Measurements from ENCODE around the gene CSDE1. TPM values are rescaled to one million over a fixed set of nuclear protein-coding genes. Genes with fewer than 3 reads are reported as not detected.

The CSDE1 gene
- total RNA-seq, 1 donor from 2014 or later = 606 TPM

DNA sequence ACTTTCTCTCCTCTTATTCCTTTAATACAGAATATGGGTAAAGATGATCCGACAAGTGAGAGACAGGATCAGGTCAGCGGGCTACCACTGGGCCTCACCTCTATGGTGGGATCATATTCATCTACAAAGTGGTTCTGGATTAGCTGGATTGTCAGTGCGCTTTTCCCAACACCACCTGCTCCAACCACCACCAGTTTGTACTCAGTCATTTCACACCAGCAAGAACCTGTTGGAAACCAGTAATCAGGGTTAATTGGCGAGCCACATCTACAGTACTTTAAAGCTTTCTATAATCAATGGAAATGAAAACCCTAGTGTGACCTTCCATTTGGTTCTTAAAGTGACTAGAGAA lies 41.9 kb downstream of the CSDE1 start:
- Mint-ChIP-seq H3K4me1 (ENCODE audit: low read depth) (peaks cover 6% of the 10 kb centered on the region), H3K4me3 (ENCODE audit: low read depth) (peak overlapping the region; percentile 99), H3K27ac (peak overlapping the region; percentile 99), H3K36me3 (ENCODE audit: insufficient read depth) (peaks cover 16% of the 10 kb centered on the region), H3K9me3 (ENCODE audit: low read depth) (no peaks in the 10 kb centered on the region), H3K27me3 (no peaks in the 10 kb centered on the region)
- DNase-seq (ENCODE audit: low spot score, unreplicated experiment) = no peak
- TF ChIP-seq, protein P1, sequence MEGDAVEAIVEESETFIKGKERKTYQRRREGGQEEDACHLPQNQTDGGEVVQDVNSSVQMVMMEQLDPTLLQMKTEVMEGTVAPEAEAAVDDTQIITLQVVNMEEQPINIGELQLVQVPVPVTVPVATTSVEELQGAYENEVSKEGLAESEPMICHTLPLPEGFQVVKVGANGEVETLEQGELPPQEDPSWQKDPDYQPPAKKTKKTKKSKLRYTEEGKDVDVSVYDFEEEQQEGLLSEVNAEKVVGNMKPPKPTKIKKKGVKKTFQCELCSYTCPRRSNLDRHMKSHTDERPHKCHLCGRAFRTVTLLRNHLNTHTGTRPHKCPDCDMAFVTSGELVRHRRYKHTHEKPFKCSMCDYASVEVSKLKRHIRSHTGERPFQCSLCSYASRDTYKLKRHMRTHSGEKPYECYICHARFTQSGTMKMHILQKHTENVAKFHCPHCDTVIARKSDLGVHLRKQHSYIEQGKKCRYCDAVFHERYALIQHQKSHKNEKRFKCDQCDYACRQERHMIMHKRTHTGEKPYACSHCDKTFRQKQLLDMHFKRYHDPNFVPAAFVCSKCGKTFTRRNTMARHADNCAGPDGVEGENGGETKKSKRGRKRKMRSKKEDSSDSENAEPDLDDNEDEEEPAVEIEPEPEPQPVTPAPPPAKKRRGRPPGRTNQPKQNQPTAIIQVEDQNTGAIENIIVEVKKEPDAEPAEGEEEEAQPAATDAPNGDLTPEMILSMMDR (IDR thresholded peaks at IDR 0.05; ENCODE audit: unreplicated experiment) = no peak

DNA sequence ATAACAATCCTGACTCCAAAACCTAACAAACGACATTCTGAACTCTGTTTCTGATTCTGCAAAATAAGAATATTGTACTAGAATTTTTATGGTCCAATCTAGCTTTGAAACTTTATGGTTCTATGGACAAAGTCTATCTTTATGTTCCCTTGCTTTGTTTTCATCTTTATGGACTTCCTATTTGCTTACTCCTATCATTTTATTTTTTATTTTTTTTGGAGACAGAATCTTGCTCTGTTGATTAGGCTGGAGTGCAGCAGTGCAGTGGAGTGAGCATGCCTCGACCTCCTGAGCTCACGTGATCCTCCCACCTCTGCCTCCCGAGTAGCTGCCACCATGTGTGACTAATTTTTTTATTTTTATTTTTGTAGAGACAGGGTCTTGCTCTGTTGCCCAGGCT lies 44.8 kb downstream of the CSDE1 start:
- peaks cover 11% of the 10 kb centered on the region for H3K36me3 Mint-ChIP-seq (ENCODE audit: insufficient read depth)
- H3K27ac Mint-ChIP-seq = no peak overlapping the region
- H3K9me3 Mint-ChIP-seq (ENCODE audit: low read depth) = no peaks in the 10 kb centered on the region
- TF ChIP-seq, protein P1 (IDR thresholded peaks at IDR 0.05; ENCODE audit: unreplicated experiment) = no peak
- no peak overlapping the region for H3K4me3 Mint-ChIP-seq (ENCODE audit: low read depth)
- H3K27me3 Mint-ChIP-seq = no peaks in the 10 kb centered on the region
- DNase-seq (ENCODE audit: low spot score, unreplicated experiment) = no peak
- peaks cover 6% of the 10 kb centered on the region for H3K4me1 Mint-ChIP-seq (ENCODE audit: low read depth)

DNA sequence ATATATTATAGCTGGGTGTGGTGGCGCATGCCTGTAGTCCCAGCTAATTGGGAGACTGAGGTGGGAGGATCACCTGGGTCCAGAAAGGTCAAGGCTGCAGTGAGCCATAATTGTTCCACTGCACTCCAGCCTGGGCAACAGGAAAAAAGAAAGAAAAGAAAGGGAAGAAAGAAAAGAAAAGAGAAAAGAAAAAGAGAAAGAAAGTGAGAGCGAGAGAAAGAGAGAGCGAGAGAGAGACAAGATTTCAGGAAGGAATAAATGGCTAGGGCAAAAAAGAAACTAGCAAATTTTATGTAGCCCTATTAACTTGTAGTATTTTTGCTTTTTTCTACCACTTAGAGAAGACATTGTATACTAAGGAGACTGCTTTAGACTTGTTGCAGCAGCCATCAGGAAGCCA lies 47.4 kb downstream of the CSDE1 start:
- peaks cover 17% of the 10 kb centered on the region for H3K36me3 Mint-ChIP-seq (ENCODE audit: insufficient read depth)

DNA sequence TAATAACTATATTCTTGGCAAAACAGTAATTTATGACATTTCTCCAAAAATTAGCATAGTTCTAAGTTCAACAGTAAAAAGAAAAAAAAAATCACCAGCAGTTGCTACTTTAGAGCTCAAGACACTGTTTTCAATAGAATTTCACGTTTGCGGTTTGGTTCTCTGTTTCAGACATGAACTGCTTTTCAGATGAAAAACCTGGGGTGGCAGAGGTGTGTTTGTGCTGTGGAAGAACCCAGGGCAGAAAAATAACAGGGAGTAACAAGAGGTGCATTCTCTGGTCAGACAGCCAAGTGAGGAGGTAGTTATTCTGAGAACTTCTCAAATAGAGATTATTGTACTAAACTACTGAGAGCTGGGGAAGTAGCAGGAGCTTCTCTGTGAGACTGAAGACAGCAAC lies 50.2 kb downstream of the CSDE1 start:
- no peaks in the 10 kb centered on the region for H3K4me1 Mint-ChIP-seq (ENCODE audit: low read depth)
- no peaks in the 10 kb centered on the region for H3K27me3 Mint-ChIP-seq
- TF ChIP-seq, protein P1 (IDR thresholded peaks at IDR 0.05; ENCODE audit: unreplicated experiment) = no peak
- DNase-seq (ENCODE audit: low spot score, unreplicated experiment) = no peak
- H3K4me3 Mint-ChIP-seq (ENCODE audit: low read depth) = no peak overlapping the region
- H3K36me3 Mint-ChIP-seq (ENCODE audit: insufficient read depth) = peaks cover 14% of the 10 kb centered on the region
- no peaks in the 10 kb centered on the region for H3K9me3 Mint-ChIP-seq (ENCODE audit: low read depth)
- H3K27ac Mint-ChIP-seq = no peak overlapping the region

More for the DNA sequence above, 47.4 kb downstream of the CSDE1 start:
- Mint-ChIP-seq H3K4me3 (ENCODE audit: low read depth) (no peak overlapping the region), H3K27ac (peak overlapping the region; percentile 79), H3K9me3 (ENCODE audit: low read depth) (no peaks in the 10 kb centered on the region), H3K27me3 (no peaks in the 10 kb centered on the region), H3K4me1 (ENCODE audit: low read depth) (no peaks in the 10 kb centered on the region)
- TF ChIP-seq, protein P1 (IDR thresholded peaks at IDR 0.05; ENCODE audit: unreplicated experiment) = no peak
- no peak for DNase-seq (ENCODE audit: low spot score, unreplicated experiment)

DNA sequence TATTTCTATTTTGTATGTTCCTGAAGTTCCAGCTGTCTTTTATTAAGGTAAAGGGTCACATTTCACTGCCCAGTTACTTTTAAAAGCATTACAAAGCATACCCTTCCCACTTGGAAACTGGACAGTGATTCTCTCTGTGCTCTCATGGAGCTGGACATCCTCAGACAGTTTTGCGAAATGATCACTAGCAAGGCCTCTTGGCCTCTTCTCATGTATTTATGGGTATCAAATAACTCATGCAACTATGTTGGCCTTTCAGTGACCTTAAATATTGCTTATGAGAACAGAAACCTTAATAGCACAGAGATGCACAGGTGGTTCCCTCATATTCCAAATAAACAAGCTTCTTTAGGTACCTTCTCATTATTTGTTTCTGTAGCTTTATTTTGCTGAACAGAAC lies 54.5 kb downstream of the CSDE1 start:
- TF ChIP-seq, protein P1 (IDR thresholded peaks at IDR 0.05; ENCODE audit: unreplicated experiment) = no peak
- Mint-ChIP-seq H3K27me3 (no peaks in the 10 kb centered on the region), H3K9me3 (ENCODE audit: low read depth) (no peaks in the 10 kb centered on the region), H3K4me3 (ENCODE audit: low read depth) (no peak overlapping the region), H3K36me3 (ENCODE audit: insufficient read depth) (peaks cover 8% of the 10 kb centered on the region), H3K27ac (no peak overlapping the region), H3K4me1 (ENCODE audit: low read depth) (no peaks in the 10 kb centered on the region)
- no peak for DNase-seq (ENCODE audit: low spot score, unreplicated experiment)
